SK-N-SH treated with all-trans-retinoic acid at 6 μM for 48 hours (cell line): ENCODE results near the gene FNDC1.

ENCODE experiments used
- ARNTL ChIP-seq: fragments of 450-650 bp; formaldehyde crosslinking; IDR thresholded peaks from 2 replicates; pipeline ENCODE4 v1.5.0; 2020; ENCODE audit warnings: low read depth, mild to moderate bottlenecking, moderate library complexity, borderline replicate concordance
- BACH2 ChIP-seq: fragments of 250-450 bp; sonication (Bioruptor Pico); IDR thresholded peaks from 2 replicates; pipeline ENCODE4 v1.9.0; 2021; ENCODE audit warnings: mild to moderate bottlenecking, borderline replicate concordance
- ESRRG ChIP-seq: fragments of 250-450 bp; sonication (Bioruptor Pico); IDR thresholded peaks from 2 replicates; pipeline ENCODE4 v1.6.1; 2021; ENCODE audit warnings: mild to moderate bottlenecking
- OSR1 ChIP-seq: fragments of 250-450 bp; sonication (Bioruptor Pico); IDR thresholded peaks from 2 replicates; pipeline ENCODE4 v1.8.0; 2022; ENCODE audit warnings: moderate library complexity, mild to moderate bottlenecking, inconsistent platforms
- PATZ1 ChIP-seq: fragments of 250-450 bp; sonication (Bioruptor Pico); IDR thresholded peaks from 2 replicates; pipeline ENCODE4 v1.8.0; 2020; ENCODE audit warnings: mild to moderate bottlenecking, moderate library complexity, borderline replicate concordance
- SNAI2 ChIP-seq: fragments of 250-450 bp; sonication (Bioruptor Pico); IDR thresholded peaks from 2 replicates; pipeline ENCODE4 v1.5.0; 2020; ENCODE audit warnings: mild to moderate bottlenecking, moderate library complexity
- TCF4 ChIP-seq: fragments of 250-450 bp; sonication (Bioruptor Pico); IDR thresholded peaks from 2 replicates; pipeline ENCODE4 v1.8.0; 2021; ENCODE audit warnings: mild to moderate bottlenecking, moderate library complexity, borderline replicate concordance
- ZNF70 ChIP-seq: fragments of 450-650 bp; formaldehyde crosslinking; IDR thresholded peaks from 2 replicates; pipeline ENCODE4 v1.5.0; 2020; ENCODE audit warnings: mild to moderate bottlenecking, moderate library complexity
- TF ChIP-seq, protein P1 (sequence below): fragments of 250-450 bp; sonication (Bioruptor Pico); IDR thresholded peaks from 2 replicates; pipeline ENCODE4 v1.5.0; 2020; ENCODE audit warnings: mild to moderate bottlenecking, moderate library complexity

GRCh38 chr6:159279790-159280277 is 110.6 kb downstream of the FNDC1 start:
- TF ChIP-seq PATZ1 (CRISPR knock-in tag) (no peak), ZNF70 (CRISPR knock-in tag) (no peak), TCF4 (CRISPR knock-in tag) (peak; percentile 92), OSR1 (CRISPR knock-in tag) (no peak), ESRRG (CRISPR knock-in tag) (no peak), ARNTL (no peak), SNAI2 (no peak), BACH2 (no peak)
- TF ChIP-seq, protein P1, sequence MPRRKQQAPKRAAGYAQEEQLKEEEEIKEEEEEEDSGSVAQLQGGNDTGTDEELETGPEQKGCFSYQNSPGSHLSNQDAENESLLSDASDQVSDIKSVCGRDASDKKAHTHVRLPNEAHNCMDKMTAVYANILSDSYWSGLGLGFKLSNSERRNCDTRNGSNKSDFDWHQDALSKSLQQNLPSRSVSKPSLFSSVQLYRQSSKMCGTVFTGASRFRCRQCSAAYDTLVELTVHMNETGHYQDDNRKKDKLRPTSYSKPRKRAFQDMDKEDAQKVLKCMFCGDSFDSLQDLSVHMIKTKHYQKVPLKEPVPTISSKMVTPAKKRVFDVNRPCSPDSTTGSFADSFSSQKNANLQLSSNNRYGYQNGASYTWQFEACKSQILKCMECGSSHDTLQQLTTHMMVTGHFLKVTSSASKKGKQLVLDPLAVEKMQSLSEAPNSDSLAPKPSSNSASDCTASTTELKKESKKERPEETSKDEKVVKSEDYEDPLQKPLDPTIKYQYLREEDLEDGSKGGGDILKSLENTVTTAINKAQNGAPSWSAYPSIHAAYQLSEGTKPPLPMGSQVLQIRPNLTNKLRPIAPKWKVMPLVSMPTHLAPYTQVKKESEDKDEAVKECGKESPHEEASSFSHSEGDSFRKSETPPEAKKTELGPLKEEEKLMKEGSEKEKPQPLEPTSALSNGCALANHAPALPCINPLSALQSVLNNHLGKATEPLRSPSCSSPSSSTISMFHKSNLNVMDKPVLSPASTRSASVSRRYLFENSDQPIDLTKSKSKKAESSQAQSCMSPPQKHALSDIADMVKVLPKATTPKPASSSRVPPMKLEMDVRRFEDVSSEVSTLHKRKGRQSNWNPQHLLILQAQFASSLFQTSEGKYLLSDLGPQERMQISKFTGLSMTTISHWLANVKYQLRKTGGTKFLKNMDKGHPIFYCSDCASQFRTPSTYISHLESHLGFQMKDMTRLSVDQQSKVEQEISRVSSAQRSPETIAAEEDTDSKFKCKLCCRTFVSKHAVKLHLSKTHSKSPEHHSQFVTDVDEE (CRISPR knock-in tag), result no peak
